GM12878 (cell line): ENCODE results near the gene ARHGEF16.

ENCODE experiments used
- BCLAF1 ChIP-seq: fragments of 450-650 bp; IDR thresholded peaks from 2 replicates; pipeline ENCODE4 v1.6.1; 2017; ENCODE audit warnings: antibody characterized with exemption, mild to moderate bottlenecking, moderate library complexity
- CHD2 ChIP-seq: IDR thresholded peaks from 2 replicates; pipeline ENCODE4 v1.6.1; 2011; ENCODE audit warnings: low read depth, low read length, improper control_type of control experiment, borderline replicate concordance
- CTCF ChIP-seq, 3 experiments: IDR thresholded peaks in 2 of 3; conservative IDR thresholded peaks in 1 of 3; 2 replicates each; pipeline ENCODE4 v1.5.1; 2011; ENCODE audit warnings: low read depth in 3 of 3, low read length in 3 of 3, mild to moderate bottlenecking in 3 of 3, control low read depth in 2 of 3, moderate library complexity in 2 of 3, inconsistent platforms in 1 of 3, mixed read lengths in 1 of 3; ENCODE audit not compliant: control insufficient read depth in 2 of 3, insufficient read depth in 1 of 3; ENCODE audit errors: extremely low read depth in 1 of 3
- FOXM1 ChIP-seq: IDR thresholded peaks from 2 replicates; pipeline ENCODE4 v1.6.1; 2012; ENCODE audit warnings: low read depth, mild to moderate bottlenecking, inconsistent platforms, low read length, moderate library complexity
- JUND ChIP-seq: IDR thresholded peaks from 2 replicates; pipeline ENCODE4 v1.6.1; 2012; ENCODE audit warnings: low read depth, mild to moderate bottlenecking, low read length, improper control_type of control experiment, moderate library complexity
- NR2C2 ChIP-seq: IDR thresholded peaks from 2 replicates; pipeline ENCODE4 v1.6.1; 2011; ENCODE audit warnings: borderline replicate concordance, low read depth; ENCODE audit not compliant: control insufficient read depth, insufficient read length
- POLR2A ChIP-seq: IDR thresholded peaks from 2 replicates; pipeline ENCODE4 v1.6.1; 2011; ENCODE audit warnings: low read depth, mild to moderate bottlenecking, low read length
- REST ChIP-seq: IDR thresholded peaks from 2 replicates; pipeline ENCODE4 v1.6.1; 2012; ENCODE audit warnings: mild to moderate bottlenecking, low read depth, low read length
- TBL1XR1 ChIP-seq: IDR thresholded peaks from 2 replicates; pipeline ENCODE4 v1.6.1; 2012; ENCODE audit warnings: low read depth, low read length, improper control_type of control experiment
- ZNF274 ChIP-seq: IDR thresholded peaks from one replicate; pipeline ENCODE4 v1.8.0; 2011; ENCODE audit not compliant: insufficient read length, insufficient read depth

GRCh38 chr1:3510956-3511250 is 56.4 kb downstream of the ARHGEF16 start:
- TF ChIP-seq POLR2A: no peak
- no peak for TF ChIP-seq CTCF (IDR thresholded peaks at IDR 0.05 in 2 of 3, conservative IDR thresholded peaks at IDR 0.05 in 1 of 3; ENCODE audit: control insufficient read depth in 2 of 3, extremely low read depth in 1 of 3, insufficient read depth in 1 of 3, low read depth in 3 of 3, low read length in 3 of 3)
- TF ChIP-seq FOXM1: no peak
- TF ChIP-seq BCLAF1: no peak
- no peak for TF ChIP-seq CHD2
- TF ChIP-seq TBL1XR1: no peak
- TF ChIP-seq NR2C2: no peak
- no peak for TF ChIP-seq JUND
- TF ChIP-seq ZNF274: no peak
- TF ChIP-seq REST: no peak
